HG03280 (cell line): Measurements from ENCODE around the gene MRPS35.

Source experiments
- ATAC-seq: cut with Tn5 transposase; IDR thresholded peaks from one replicate; pipeline ENCODE4 v1.9.1; 2021; ENCODE audit warnings: mild to moderate bottlenecking, moderate library complexity; ENCODE audit not compliant: unreplicated experiment

The MRPS35 gene

DNA sequence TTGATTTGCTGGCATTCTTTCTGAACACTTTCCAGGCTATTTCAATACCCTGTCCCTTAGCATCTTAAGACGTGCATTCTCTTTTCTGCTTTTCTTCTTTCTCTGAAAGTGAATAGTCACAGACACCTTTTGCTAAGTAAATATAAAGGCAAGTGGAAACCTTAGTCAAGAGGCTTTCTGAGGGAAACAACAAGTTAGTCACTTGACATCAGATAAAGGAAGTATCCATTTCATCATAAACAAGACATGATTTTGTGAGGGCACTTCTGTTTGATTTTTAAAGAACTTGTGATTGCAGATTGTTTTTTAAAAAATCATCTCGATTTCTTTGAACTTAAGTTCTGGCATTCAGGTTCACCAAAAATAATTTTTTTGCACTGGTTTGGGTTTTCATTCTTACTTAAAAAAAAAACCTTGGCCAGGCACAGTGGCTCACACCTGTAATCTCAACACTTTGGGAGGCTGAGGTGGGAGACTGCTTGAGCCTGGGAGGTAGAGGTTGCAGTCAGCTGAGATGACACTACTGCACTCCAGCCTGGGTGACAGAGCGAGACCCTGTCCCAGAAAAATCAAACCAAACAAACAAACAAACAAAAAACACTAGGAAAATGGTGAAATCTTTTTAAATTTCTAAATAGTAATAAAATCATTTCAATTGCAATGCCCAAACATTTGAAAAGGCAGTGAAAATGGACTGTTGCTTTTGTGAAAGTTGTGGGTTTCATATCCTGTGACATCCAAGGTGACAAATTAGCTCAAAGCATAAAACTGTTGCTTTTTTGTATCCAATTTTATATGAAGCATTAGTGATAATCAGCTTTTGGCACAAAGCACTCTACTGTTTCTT is 61.1 kb downstream of the MRPS35 start:
- no peak for ATAC-seq

DNA sequence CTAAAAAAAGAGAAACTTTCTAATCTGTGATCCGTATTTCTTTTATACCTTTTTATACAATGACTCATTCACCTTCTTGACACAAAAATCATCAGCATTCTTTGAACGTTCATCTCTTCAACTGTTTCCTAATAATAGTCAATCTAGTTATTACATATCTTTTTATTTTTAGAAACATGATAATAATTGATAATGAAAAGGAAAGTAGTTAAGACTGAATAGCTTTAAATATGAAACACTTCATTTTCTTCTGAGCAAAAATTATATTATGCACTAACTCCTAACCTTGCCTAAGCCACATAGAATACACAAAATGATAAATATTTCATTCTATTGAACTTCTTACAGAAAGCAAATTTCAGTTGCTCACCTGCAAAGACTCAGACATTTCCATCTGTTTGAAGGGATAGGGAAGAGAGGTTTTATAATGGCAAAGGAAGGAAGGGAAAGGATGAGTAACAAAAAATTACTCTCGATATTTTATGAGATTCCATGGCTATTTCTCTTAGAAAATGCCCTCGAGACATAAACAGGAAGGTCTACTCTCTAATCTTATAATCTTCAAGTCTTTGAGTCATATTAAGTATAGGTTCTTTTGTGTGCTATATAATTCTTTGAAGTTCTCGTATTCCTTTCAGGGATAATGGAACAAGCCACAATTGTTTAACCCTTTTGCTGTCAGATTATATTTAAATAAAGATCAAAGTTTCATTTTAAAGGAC is 61.9 kb downstream of the MRPS35 start:
- ATAC-seq, result no peak

DNA sequence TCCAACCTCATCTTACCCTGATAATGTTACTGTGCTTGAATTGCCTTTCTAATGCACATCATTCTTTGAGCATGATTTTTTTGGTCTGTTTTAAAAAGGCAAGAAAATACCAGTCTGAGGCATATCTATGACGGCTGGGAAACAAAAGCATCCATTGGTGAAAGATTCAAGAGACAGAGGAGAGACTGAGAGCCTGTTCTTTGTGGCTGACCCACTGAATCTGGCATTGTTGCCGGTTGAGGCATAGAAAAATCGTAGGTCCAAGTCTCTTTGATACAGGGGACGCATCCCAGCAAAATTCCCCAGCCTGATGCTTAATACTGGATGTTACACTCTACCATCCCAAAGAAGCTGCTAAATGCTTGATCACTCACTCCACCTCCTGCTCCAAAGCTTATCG is 66.5 kb downstream of the MRPS35 start:
- no peak for ATAC-seq

DNA sequence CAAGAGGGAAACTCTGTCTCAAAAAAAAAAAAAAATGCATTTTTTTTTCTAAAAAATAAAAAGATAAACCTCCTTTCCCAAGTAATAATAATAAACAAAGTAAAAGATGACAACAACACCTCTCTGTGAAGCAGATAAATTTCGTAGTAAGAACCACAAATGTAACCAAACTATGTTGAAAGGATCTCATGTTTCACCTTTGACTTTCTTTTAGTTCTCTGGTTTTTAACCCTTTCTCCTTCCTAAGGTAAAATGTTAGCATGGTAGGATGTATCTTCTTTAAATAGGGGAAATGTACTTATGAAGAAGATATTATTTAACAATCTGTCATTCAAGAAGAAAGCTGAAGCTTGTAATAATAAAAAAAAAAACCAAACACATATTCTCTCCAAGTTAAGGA is 67.6 kb downstream of the MRPS35 start:
- no peak for ATAC-seq

DNA sequence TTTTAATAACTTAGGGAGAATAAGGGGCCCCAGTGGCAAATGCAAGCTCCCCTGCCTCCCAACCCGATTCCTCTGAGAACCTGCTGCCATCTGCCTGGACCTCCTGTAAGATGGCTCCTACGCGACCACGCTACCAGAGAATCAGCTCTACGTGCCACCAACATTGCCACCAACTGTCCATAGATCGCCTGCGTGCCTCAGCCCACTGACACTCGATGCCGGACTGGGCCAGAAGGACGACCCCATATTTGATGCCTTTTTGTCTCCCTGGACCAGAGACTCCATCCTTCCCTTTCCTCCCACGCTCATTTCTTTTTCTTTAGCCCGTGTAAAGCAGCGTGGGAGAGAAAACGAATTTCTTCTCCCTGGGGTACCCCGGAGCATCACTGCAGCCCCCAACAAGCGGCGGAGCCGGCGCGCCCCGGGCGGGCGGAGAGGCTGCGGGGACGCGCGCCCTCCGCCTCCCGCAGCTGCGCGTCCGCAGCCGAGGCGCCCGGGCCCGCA is 68.8 kb downstream of the MRPS35 start:
- peak; percentile 55 for ATAC-seq

DNA sequence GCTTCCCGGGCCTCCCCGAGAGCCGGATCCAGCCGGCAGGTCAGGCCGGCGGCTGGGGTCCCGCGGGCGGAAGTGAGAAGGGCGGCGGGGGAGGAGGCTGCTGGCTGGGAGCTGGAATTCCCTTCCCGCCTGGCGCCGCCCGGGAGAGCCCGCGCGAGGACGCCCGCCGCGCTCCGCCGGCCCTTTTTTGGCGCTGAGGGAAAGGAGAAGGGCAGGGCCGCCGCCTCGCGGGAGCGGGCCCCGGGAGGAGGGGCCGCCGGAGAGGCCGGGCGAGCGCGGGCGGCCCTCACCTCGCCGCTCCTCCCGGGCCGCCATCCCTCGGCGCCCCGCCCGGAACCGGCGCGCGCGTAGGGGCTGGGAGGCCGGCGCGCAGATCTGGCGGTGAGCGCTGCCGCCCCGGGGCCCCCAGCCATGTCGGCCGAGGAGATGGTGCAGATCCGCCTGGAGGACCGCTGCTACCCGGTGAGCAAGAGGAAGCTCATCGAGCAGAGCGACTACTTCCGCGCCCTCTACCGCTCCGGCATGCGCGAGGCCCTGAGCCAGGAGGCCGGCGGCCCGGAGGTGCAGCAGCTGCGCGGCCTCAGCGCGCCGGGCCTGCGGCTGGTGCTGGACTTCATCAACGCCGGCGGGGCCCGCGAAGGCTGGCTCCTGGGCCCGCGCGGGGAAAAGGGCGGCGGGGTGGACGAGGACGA is 69.4 kb downstream of the MRPS35 start, which contains the start of the genes KLHL42 and MANSC4:
TSS of gene KLHL42 (plus strand) at position 314 of the 692 bp plus-strand sequence. CDS start at position 412, 98 bp downstream.
TSS of gene MANSC4 (minus strand) at position 317 of the 692 bp plus-strand sequence. CDS start 8,960 bp downstream, outside the sequence.
- ATAC-seq, result peak; percentile 78

DNA sequence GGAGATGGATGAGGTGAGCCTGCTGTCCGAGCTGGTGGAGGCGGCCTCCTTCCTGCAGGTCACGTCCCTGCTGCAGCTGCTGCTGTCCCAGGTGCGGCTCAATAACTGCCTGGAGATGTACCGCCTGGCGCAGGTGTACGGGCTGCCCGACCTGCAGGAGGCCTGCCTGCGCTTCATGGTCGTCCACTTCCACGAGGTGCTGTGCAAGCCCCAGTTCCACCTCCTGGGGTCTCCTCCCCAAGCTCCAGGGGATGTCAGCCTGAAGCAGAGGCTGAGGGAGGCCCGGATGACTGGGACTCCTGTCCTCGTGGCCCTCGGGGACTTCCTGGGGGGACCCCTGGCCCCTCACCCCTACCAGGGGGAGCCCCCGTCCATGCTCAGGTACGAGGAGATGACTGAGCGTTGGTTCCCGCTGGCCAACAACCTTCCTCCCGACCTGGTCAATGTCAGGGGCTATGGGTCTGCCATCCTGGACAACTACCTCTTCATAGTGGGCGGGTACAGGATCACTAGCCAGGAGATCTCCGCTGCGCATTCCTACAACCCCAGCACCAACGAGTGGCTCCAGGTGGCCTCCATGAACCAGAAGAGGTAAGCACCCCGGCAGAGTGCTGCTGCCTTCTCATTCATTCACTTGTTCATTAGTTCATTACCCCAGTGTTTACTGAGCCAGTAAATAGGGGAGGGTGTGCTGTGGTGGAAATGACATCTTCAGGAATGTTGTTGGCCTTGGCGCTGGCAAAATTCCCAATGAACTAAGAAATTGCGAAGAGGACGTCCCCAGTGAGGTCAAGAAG is 70.2 kb downstream of the MRPS35 start:
- ATAC-seq, result peak; percentile 37

DNA sequence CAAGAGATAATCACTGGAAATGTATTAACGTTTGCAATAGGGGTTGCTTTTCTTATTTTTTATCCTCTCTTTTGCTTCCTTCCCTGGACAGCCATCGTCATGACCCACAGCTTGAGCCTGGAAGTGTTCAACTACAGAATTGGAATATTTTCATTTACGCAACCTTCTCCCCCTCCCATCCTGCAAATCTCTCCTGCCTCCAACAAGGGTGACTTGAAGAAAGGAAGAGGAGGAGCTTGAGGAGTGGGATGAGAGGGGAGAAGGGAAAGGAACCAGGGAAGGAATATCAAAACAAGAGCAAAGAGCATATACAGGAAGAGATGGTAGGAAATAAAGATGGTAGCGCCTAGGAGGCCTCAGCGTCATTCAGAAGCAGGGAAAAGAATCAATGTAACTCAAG is 71.0 kb downstream of the MRPS35 start:
- no peak for ATAC-seq

DNA sequence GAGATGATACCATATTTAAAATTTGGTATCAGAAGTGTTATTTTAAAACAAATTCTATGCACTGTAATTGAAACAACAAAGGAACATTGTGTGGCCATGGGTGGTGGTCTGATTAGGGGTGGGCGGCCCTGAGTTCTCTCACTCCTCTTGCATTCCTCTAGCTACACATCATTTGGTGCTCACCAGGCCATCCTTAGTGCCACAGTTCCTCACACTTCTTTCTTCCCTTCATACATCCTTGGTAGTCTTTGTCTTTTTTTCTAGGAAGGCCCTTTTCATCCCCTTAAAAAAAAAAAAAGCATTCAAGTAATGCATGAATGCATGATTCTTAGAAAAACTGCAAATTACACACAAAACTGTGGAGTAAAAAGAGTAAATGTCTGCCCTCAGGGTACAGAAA is 71.8 kb downstream of the MRPS35 start:
- no peak for ATAC-seq

DNA sequence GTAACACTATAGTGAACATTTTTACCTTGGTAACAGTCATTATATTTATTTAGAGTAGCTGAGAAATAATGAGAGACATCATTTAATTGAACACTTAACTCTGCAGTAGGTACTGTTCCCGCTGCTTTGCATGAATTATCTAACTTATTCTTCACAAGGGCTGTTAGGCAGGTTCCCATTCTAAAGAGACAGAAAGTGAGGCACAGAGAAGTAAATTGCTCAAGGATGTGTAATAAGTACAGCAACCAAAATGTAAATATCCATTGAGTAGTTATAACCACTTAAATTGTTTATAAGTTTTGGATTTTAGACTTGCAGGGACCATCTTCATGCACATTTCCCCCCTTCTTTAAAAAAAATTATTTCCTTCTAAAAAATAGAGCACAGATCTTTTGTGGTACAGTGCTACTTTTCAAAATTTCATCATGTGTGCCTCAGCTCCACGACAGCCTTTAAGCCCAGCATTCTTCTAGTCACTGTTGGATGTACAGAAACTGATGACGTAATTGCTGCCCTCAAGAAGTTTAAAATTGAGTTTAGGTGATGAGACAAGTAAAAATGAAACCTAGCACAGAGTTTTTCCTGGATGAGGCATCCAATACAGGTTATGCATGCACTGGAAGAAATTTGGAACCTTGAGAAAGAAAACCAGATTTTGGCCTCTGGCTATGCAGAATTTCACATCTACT is 75.4 kb downstream of the MRPS35 start:
- no peak for ATAC-seq

DNA sequence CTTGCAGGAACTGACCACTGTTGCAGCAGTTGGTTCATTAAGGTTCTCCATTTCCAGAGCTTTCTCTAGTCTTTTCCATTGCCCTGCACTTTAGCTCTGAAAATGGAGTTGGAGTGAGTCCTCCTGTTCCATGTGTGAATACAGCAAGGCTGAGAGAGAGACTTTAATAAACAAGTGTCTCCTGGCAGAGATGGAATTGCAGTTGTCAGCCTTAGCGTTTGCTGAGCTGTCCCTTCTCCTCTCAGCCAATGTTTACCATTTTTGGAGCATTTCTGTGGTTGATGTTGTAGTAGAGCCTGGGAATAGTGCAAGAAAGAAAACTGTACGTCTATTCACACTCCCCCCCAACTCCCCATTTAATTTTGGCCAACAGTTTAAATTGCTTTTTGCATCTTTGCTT is 76.9 kb downstream of the MRPS35 start:
- no peak for ATAC-seq

DNA sequence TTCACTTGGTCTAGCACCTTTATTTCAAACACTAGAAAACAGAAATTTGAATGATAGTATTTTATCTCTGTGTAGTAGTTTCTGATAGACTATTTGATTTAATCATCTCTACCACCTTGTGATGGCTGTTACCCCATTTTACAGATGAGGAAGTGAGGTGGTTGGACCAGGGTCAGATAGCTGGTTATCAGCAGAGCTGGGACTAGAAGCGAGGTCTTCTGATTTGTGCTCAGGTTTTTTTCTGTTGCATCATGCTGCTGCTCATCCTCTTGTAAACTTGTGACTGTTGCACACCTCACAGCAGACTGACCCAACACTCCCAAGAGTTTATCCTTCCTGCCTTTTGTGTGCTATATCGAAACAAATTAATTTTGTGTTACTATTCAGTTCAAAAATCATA is 79.5 kb downstream of the MRPS35 start:
- no peak for ATAC-seq

DNA sequence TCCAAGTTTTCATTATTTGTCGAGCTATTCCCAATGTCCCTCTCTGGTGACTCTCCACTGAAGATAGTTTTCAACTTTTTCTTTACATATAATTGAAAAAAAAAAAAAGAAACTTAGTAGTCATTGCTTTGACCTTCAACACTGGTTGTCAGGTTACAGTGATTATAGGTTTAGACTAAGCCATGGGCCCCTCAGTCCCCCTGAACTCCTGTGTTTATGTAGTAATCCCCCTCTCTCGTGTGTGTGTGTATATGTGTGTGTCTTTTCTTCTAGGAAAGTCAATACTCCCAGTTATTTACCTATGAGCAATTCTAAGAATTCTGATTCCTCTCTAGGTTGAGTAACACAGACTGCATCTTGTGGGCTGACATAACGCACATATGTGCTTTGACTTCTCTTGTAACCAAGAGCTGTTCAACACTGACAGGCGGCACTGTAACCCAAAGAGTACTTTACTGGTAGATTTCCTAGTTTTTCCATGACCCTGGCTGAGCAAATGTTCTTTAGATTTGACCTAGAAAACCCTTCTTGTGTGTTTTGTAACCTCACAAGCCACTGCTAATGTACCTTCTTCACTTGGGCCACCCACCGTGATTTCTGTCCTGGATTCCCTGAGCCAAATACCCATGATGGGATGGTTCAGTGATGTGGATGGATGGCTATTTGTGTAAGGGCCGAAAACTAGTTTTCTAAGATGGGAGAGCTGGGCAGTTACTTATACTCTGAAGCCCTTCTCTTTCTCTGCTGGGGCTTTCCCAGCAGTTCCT is 84.4 kb downstream of the MRPS35 start:
- no peak for ATAC-seq

DNA sequence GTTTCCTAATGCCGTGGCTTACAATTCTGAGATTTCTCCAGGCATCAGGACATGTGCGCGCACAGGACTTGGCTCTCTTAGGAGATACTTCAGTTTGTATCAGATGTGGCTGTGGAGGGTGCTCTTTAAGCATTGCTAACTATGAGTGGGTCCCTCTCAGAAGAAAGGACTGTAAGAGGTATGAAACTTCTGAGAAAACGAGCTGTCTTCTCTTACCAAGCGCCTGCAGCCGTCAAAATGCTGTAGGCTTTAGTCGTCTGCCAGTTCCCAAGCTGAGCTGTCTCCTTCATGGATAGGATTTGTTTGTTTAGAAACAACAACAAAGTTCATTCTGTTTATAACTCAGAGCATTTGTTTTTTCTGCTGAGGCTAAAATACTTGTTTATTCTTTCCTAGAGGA is 85.5 kb downstream of the MRPS35 start:
- no peak for ATAC-seq

DNA sequence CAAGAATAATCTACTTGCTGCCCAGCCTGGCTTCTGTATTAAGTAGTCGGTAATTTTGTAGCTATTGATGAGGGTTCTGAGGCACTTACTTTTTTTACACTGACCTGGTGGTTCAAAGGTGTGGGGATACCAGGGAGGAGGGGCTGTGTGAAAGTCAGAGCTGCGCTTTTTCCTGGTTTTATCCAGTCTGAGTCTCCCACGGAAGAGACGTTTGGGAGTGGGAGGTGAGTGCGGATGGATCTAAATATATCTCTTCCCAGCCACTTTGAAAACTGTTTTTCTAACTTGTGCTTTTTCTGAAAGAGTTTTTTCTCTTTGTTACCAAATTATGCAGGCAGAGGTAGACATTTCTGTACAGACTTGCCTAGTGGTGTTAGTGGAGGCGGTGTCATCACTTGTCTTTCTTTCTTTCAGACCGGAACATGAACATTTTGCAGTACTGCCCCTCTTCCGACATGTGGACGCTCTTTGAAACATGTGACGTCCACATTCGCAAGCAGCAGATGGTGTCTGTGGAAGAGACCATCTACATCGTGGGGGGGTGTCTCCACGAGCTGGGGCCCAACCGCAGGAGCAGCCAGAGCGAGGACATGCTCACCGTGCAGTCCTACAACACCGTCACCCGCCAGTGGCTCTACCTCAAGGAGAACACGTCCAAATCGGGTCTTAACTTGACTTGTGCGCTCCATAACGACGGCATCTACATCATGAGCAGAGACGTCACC is 86.8 kb downstream of the MRPS35 start:
- no peak for ATAC-seq

DNA sequence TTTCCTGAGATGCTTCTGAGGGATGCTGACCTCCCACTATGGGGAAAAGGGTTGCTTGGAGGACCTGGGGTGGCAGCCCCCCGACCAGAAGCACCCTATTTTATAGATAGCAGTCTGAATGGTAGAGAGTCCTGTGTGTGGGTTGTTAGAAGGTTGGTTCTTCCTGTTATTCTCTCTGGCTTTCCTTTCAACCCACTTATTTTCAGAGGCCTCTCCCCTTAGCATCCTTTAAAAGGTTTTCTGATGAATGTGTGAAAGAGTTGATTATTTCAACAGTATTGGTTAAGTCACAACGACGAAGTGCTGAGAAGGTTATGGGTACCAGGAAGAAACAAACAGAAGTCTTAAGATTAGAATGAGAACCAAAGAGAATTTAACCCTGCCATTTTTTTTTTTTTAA is 90.2 kb downstream of the MRPS35 start:
- ATAC-seq, result no peak

DNA sequence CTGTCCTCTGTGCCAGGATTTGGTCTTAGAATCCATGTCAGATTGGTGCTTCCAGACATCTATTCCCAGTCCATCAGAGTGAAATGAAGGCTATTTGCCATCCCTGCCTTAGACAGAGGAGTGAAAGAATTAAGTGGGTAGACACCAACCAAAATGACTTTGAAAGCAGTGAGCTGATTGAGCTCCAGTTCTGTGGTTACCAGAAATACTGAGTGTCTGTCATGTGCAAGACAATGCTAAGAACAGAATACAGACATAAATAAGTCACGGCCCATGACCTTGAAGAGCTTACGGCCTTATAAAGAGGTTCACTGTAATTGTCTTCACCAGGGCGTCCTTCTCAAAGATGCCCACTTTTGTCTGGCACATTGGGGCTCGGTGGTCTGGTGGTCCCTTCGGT is 91.0 kb downstream of the MRPS35 start:
- no peak for ATAC-seq

DNA sequence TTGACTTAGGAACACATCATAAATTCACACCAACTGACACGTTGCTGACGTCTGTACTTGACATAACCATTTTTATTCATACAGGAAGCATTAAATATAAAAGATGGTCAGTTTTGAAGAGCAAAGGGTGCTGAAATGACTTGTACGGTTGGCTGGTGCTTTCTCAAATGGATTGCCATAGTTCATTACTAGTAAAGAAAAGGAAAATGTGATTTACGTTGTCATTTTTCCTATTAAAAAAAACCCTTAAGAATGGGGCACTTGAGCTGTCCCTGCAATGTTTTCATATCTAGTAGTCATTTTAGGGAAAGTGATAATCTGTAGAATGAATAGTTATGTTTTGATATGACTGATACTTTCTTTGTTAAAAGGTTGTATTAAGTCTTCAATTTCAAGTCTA is 91.9 kb downstream of the MRPS35 start:
- ATAC-seq, result no peak

DNA sequence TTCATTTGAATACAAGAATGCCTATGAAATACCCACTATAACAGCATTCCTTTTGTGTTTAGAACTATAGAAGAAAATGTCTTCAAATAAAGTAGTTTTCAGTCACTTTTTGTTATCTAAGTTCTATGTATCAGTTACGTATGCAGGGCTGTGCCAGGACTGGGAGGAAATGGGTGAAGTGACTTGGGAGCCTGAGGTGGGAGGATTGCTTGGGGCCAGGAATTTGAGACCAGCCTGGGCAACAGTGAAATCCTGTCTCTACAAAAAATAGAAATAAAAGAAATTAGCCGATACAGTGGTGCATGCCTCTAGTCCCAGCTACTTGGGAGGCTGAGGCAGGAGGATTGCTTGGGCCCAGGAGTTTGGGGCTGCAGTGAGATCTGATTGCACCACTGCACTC is 92.3 kb downstream of the MRPS35 start:
- no peak for ATAC-seq
